ENCODE data around the gene ABCB11. TPM values are rescaled to one million over a fixed set of nuclear protein-coding genes. Genes with fewer than 3 reads are reported as not detected.
A peak's percentile ranks its signal among the peaks of the same experiment; 100 is the strongest.

Gene ABCB11
- total and polyA plus RNA-seq, 2 donors (not counting 3 experiments of a cell fraction or from before 2014, with no cell fraction given) = 0.22 to 0.44 TPM

DNA sequence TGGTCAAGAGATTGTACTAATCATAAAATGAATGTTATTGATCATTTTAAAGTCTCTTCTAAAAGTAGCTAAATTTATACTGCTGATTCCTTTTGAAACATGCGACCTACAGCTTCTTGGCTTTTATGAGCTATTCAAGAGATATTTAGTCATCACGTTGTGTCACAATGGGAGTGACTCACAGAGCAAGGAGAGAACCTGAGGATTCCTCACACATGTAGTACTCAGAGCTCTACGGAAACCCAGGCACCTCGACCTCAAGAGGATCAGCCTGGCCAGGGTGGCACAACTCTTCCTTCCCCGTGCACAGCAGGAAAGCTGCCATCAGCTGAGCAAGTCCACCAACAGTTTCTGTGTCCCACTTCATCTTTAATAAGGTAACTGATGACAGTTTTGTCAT, 38.2 kb upstream of the ABCB11 start, which contains the start of gene DHRS9:
DHRS9 (plus strand) TSS at position 223 of the 400 bp plus-strand sequence. CDS start 12,019 bp downstream, outside the sequence.
- peak; percentile 39 for DNase-seq (ENCODE audit: low read depth, low spot score)
- intact Hi-C loops (cut with micrococcal nuclease) = no loop called here
- POLR2A ChIA-PET = no interaction called here

More for the DNA sequence above, 38.2 kb upstream of the ABCB11 start, which contains the start of gene DHRS9:
- CTCF ChIA-PET = interaction anchor here (0.7 to 1.0 kb wide), 6 partner anchors 12 to 120 kb away, joined by 3 to 5 read pairs (median 3); no protein-coding TSS in a partner anchor
- Histone ChIP-seq H3K27me3 (ENCODE audit: control insufficient read depth in 2 of 2, insufficient read depth in 2 of 2, low read length in 2 of 2) (no peaks in the 10 kb centered on the region), H2AFZ (ENCODE audit: low read depth, low read length) (peak within 1 kb of the TSS; percentile 17), H3K79me2 (ENCODE audit: control insufficient read depth, insufficient read depth, low read length) (no peaks in the 10 kb centered on the region), H4K20me1 (replicated peaks; ENCODE audit: control insufficient read depth, extremely low read depth, insufficient read depth, low read length) (no peaks in the 10 kb centered on the region), H3K9me1 (replicated peaks; ENCODE audit: control insufficient read depth, extremely low read depth, insufficient read depth, low read length) (no peaks in the 10 kb centered on the region), H3K9ac (replicated peaks; ENCODE audit: extremely low read depth, insufficient read depth, low read length) (no peak within 1 kb of the TSS), H3K4me2 (ENCODE audit: insufficient read depth, low read length) (no peak within 1 kb of the TSS), H3K4me3 (replicated peaks in 1 of 3; ENCODE audit: insufficient read depth in 1 of 3, low read depth in 1 of 3, low read length in 3 of 3) (no peak within 1 kb of the TSS), H3K4me1 (ENCODE audit: control insufficient read depth, extremely low read depth, insufficient read depth, low read length) (peaks cover 5% of the 10 kb centered on the region), H3K27ac (ENCODE audit: insufficient read depth, low read depth, low read length) (no peak within 1 kb of the TSS), H3K9me3 (replicated peaks; ENCODE audit: control insufficient read depth, insufficient read depth, low read length) (no peaks in the 10 kb centered on the region), H3K36me3 (ENCODE audit: control insufficient read depth in 2 of 2, extremely low read depth in 1 of 2, insufficient read depth in 2 of 2, low read length in 2 of 2) (no peaks in the 10 kb centered on the region)
- dilution Hi-C loops (cut with MboI; ENCODE audit: extremely low pct_ligation_motif_present, low sequenced_read_pairs) = no loop called here
- TF ChIP-seq CTCF (IDR thresholded peaks at IDR 0.05; ENCODE audit: extremely low read depth in 1 of 2, insufficient read depth in 1 of 2, low read depth in 1 of 2, low read length in 2 of 2) (no peak), GATA2 (IDR thresholded peaks at IDR 0.05; ENCODE audit: insufficient read depth, insufficient read length, low read depth, low read length) (no peak), POLR2A (IDR thresholded peaks at IDR 0.05; ENCODE audit: low read depth, low read length) (no peak), FOS (IDR thresholded peaks at IDR 0.05; ENCODE audit: borderline replicate concordance, insufficient read depth, low read length) (peak; percentile 50), JUN (IDR thresholded peaks at IDR 0.05; ENCODE audit: borderline replicate concordance, insufficient read depth, insufficient read length, low read depth) (peak; percentile 31)
- TF ChIP-seq, protein P1, sequence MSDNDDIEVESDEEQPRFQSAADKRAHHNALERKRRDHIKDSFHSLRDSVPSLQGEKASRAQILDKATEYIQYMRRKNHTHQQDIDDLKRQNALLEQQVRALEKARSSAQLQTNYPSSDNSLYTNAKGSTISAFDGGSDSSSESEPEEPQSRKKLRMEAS (IDR thresholded peaks at IDR 0.05; ENCODE audit: insufficient read depth, insufficient read length) = no peak
- BruUV-seq (replicated peaks) = no TSS peak
- FAIRE-seq = peak; percentile 43

Data from endothelial cell of umbilical vein (primary cell).